Type B pancreatic cell (in vitro differentiated cells): ENCODE measurements around the gene TGM6. TPM values are rescaled to one million over a fixed set of nuclear protein-coding genes. Genes with fewer than 3 reads are reported as not detected.

Experiments used
- DNase-seq: peaks from one replicate; pipeline ENCODE4 v3.0.0; 2021; ENCODE audit warnings: mixed read lengths; ENCODE audit not compliant: unreplicated experiment; ENCODE audit errors: extremely low spot score
- H3K27ac Mint-ChIP-seq: 2 replicates; pipeline ENCODE4 v1.8.0; 2021; ENCODE audit warnings: mild to moderate bottlenecking, mixed read lengths
- H3K27me3 Mint-ChIP-seq: 2 replicates; pipeline ENCODE4 v1.8.0; 2021; ENCODE audit warnings: mixed read lengths
- H3K36me3 Mint-ChIP-seq: 2 replicates; pipeline ENCODE4 v1.8.0; 2021; ENCODE audit warnings: mixed read lengths
- H3K4me1 Mint-ChIP-seq: one replicate; pipeline ENCODE4 v1.8.0; 2021; ENCODE audit warnings: mixed read lengths; ENCODE audit not compliant: unreplicated experiment
- H3K4me3 Mint-ChIP-seq: 2 replicates; pipeline ENCODE4 v1.8.0; 2021; ENCODE audit warnings: mild to moderate bottlenecking, mixed read lengths
- H3K9me3 Mint-ChIP-seq: 2 replicates; pipeline ENCODE4 v1.8.0; 2021; ENCODE audit warnings: mixed read lengths
- total RNA-seq: library from RNA; stranded (reverse); gene quantifications from 2 replicates; pipeline ENCODE4 v1.2.1, GENCODE V29; 2021; ENCODE audit warnings: low replicate concordance
- TF ChIP-seq, protein P1 (sequence below): fragments of 200-600 bp; sonication (generic); conservative IDR thresholded peaks from 2 replicates; pipeline ENCODE4 v1.5.0; 2021; ENCODE audit warnings: antibody characterized with exemption, mild to moderate bottlenecking

Gene TGM6
- total RNA-seq, 1 donor from 2014 or later: not detected

DNA sequence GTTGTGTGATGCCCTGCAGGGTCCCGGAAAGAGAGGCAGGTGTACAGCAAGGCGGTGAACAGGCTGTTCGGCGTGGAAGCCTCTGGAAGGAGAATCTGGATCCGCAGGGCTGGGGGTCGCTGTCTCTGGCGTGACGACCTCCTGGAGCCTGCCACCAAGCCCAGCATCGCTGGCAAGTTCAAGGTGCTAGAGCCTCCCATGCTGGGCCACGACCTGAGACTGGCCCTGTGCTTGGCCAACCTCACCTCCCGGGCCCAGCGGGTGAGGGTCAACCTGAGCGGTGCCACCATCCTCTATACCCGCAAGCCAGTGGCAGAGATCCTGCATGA is 36.5 kb downstream of the TGM6 start:
- Mint-ChIP-seq H3K4me1 (no peaks in the 10 kb centered on the region), H3K27me3 (peaks cover 28% of the 10 kb centered on the region), H3K36me3 (no peaks in the 10 kb centered on the region), H3K27ac (no peak overlapping the region), H3K9me3 (no peaks in the 10 kb centered on the region), H3K4me3 (no peak overlapping the region)
- TF ChIP-seq, protein P1, sequence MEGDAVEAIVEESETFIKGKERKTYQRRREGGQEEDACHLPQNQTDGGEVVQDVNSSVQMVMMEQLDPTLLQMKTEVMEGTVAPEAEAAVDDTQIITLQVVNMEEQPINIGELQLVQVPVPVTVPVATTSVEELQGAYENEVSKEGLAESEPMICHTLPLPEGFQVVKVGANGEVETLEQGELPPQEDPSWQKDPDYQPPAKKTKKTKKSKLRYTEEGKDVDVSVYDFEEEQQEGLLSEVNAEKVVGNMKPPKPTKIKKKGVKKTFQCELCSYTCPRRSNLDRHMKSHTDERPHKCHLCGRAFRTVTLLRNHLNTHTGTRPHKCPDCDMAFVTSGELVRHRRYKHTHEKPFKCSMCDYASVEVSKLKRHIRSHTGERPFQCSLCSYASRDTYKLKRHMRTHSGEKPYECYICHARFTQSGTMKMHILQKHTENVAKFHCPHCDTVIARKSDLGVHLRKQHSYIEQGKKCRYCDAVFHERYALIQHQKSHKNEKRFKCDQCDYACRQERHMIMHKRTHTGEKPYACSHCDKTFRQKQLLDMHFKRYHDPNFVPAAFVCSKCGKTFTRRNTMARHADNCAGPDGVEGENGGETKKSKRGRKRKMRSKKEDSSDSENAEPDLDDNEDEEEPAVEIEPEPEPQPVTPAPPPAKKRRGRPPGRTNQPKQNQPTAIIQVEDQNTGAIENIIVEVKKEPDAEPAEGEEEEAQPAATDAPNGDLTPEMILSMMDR: no peak
- DNase-seq: no peak

DNA sequence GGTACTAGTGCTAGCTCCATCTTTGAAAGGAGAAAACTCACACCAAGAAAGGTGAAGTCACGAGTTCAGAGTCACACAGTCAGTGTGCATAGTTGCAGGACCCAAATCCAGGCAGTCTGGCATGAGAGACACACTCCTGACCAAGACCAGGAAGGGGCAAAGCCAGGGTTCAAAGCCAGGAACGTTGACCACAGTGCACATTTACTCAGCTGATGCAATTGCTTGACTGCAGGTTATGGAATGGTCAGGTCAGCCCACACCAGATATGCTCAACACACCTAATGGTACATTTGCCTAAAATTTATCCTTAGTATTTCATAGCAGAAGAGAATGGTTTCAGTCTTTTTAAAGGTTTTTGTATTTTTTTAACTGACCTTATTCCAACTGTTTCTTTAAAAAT is 37.7 kb downstream of the TGM6 start:
- DNase-seq: no peak
- Mint-ChIP-seq H3K9me3 (peaks cover 1% of the 10 kb centered on the region), H3K36me3 (no peaks in the 10 kb centered on the region), H3K4me3 (no peak overlapping the region), H3K27me3 (peaks cover 24% of the 10 kb centered on the region), H3K27ac (no peak overlapping the region), H3K4me1 (no peaks in the 10 kb centered on the region)
- TF ChIP-seq, protein P1: no peak

DNA sequence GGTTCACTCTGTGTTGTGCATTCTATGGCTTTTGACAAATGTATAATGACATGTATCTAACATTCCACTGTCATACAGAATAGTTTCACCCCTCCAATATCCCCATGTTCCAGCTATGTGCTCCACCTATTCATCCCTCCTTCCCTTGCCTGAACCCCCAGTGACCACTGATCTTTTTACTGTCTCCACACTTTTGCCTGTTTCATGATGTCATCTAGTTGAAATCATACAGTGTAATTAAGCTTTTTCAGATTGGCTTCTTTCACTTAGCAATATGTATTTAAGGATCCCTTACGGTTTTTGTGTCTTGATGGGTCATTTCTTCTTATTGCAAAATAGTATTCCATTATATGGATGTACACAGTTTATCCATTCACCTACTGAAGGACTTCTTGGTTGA is 39.8 kb downstream of the TGM6 start:
- peaks cover 4% of the 10 kb centered on the region for H3K9me3 Mint-ChIP-seq
- TF ChIP-seq, protein P1: no peak
- peaks cover 19% of the 10 kb centered on the region for H3K27me3 Mint-ChIP-seq
- H3K27ac Mint-ChIP-seq: no peak overlapping the region
- no peaks in the 10 kb centered on the region for H3K36me3 Mint-ChIP-seq
- H3K4me3 Mint-ChIP-seq: no peak overlapping the region
- DNase-seq: no peak
- H3K4me1 Mint-ChIP-seq: no peaks in the 10 kb centered on the region

DNA sequence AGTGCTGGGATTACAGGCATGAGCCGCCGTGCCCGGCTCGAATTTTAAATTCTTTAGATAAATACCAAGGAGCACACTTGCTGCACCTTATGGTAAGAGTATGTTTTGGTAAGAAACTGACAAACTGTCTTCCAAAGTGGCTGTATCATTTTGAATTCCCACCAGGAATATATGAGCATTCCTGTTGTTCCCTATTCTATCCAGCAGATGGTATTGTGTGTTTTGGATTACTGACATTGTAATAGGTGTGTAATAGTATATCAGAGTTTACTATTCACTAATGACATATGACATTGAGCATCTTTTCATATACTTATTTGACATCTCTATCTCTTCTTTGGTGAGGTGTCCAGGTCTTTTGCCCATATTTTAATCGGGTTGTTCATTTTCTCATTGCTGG is 40.5 kb downstream of the TGM6 start:
- H3K27me3 Mint-ChIP-seq: peaks cover 21% of the 10 kb centered on the region
- TF ChIP-seq, protein P1: peak; percentile 46
- no peak for DNase-seq
- H3K4me3 Mint-ChIP-seq: no peak overlapping the region
- no peaks in the 10 kb centered on the region for H3K36me3 Mint-ChIP-seq
- peaks cover 4% of the 10 kb centered on the region for H3K9me3 Mint-ChIP-seq
- H3K4me1 Mint-ChIP-seq: no peaks in the 10 kb centered on the region
- no peak overlapping the region for H3K27ac Mint-ChIP-seq

DNA sequence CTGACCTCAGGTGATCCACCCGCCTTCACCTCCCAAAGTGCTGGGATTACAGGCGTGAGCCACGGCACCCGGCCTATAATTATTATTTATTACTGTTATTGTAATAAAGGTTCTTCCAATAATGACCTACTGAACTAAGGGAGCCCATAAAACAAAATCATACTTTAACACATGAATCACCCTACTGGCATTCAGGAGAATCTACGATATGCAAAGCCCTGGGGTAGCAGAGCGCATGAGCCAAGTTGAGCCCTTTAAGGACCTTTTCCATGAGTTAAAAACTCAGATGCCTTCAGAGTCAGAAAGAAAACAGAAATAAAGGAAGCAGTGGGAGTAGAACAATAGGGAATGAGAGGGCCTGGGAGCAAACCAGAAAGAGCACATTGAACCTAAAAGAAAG is 48.4 kb downstream of the TGM6 start:
- no peaks in the 10 kb centered on the region for H3K9me3 Mint-ChIP-seq
- no peaks in the 10 kb centered on the region for H3K36me3 Mint-ChIP-seq
- H3K27me3 Mint-ChIP-seq: peaks cover 29% of the 10 kb centered on the region
- no peaks in the 10 kb centered on the region for H3K4me1 Mint-ChIP-seq
- TF ChIP-seq, protein P1: no peak
- no peak overlapping the region for H3K4me3 Mint-ChIP-seq
- no peak overlapping the region for H3K27ac Mint-ChIP-seq
- DNase-seq: no peak

DNA sequence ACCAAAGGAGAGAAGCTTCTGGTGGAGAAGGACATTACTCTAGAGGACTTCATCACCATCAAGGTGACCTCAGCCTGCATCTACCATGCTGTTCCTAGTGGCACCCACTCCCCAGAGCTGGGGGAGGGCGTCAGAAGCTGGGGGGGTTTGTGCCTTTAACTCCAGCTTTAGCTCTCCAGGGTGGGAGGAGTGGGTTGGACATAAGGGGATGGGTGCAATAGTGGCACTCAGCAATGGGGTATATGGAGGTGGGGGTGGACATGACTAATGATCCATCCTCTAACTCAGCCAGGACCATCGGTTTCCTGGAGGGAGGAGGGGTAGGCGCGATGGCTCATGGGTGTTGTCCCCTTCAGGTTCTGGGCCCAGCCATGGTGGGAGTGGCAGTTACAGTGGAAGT is 49.8 kb downstream of the TGM6 start:
- TF ChIP-seq, protein P1: no peak
- no peak for DNase-seq
- no peaks in the 10 kb centered on the region for H3K9me3 Mint-ChIP-seq
- no peak overlapping the region for H3K4me3 Mint-ChIP-seq
- H3K4me1 Mint-ChIP-seq: no peaks in the 10 kb centered on the region
- H3K36me3 Mint-ChIP-seq: no peaks in the 10 kb centered on the region
- no peak overlapping the region for H3K27ac Mint-ChIP-seq
- peaks cover 26% of the 10 kb centered on the region for H3K27me3 Mint-ChIP-seq
